Breast epithelium (tissue), 3 donors: ENCODE data around the gene ECT2L.

Experiments used
- POLR2A ChIP-seq: fragments of 450-650 bp; IDR thresholded peaks from one replicate; pipeline ENCODE4 v1.6.1; 2016; ENCODE audit warnings: antibody characterized with exemption, mild to moderate bottlenecking, moderate library complexity
- TF ChIP-seq, protein P1 (sequence below), 3 donors: fragments of 450-650 bp; IDR thresholded peaks; one replicate each; pipeline ENCODE4 v1.5.1; 2016 to 2017; ENCODE audit warnings: antibody characterized with exemption in 3 of 3, mild to moderate bottlenecking in 3 of 3, moderate library complexity in 3 of 3

DNA sequence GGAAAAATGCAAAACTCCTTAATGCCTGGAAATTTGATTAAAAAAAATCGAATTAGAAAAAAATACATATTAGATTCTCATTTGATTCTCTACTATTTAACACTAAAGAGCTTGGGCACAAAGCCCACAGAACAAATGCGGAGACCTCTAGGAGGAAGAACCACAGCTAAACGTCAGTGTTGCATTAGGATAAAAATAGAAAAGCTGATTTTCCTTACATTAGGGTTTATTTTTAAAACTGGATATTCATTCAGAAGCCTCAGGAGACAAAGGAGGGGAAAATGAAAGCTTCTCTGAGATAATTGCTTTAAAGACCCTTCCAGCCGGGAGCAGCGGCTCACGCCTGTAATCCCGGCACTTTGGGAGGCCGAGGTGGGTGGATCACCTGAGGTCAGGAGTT lies 77.3 kb downstream of the ECT2L start:
- TF ChIP-seq, protein P1, sequence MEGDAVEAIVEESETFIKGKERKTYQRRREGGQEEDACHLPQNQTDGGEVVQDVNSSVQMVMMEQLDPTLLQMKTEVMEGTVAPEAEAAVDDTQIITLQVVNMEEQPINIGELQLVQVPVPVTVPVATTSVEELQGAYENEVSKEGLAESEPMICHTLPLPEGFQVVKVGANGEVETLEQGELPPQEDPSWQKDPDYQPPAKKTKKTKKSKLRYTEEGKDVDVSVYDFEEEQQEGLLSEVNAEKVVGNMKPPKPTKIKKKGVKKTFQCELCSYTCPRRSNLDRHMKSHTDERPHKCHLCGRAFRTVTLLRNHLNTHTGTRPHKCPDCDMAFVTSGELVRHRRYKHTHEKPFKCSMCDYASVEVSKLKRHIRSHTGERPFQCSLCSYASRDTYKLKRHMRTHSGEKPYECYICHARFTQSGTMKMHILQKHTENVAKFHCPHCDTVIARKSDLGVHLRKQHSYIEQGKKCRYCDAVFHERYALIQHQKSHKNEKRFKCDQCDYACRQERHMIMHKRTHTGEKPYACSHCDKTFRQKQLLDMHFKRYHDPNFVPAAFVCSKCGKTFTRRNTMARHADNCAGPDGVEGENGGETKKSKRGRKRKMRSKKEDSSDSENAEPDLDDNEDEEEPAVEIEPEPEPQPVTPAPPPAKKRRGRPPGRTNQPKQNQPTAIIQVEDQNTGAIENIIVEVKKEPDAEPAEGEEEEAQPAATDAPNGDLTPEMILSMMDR (IDR thresholded peaks at IDR 0.05), result no peak
- TF ChIP-seq POLR2A, result no peak
